ENCODE data around the gene POLG2. TPM values are rescaled to one million over a fixed set of nuclear protein-coding genes. Genes with fewer than 3 reads are reported as not detected.

POLG2 gene
- total RNA-seq, 1 donor from 2014 or later, result 22.9 TPM

DNA sequence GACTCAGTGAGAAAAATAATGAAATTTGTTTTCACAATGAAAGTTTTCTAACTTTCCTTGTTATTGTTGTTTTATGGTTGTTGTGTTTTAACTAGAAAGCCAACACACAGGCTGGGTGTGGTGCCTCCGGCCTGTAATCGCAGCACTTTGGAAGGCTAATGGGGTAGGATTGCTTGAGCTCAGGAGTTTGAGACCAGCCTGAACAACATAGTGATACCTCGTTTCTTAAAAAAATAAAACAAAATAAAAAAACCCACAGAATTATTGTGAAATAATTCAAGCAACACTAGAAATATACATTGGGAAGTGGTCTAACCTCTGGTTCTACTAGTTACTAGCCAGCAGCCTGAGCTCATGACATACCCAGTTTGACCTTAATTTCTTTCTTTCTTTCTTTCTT, 47.3 kb downstream of the POLG2 start:
- Mint-ChIP-seq H3K27me3 (no peaks in the 10 kb centered on the region), H3K4me3 (no peak overlapping the region), H3K36me3 (no peaks in the 10 kb centered on the region), H3K9me3 (no peaks in the 10 kb centered on the region), H3K27ac (no peak overlapping the region), H3K4me1 (ENCODE audit: unreplicated experiment) (no peaks in the 10 kb centered on the region)
- DNase-seq (ENCODE audit: extremely low spot score, unreplicated experiment), result no peak
- TF ChIP-seq, protein P1, sequence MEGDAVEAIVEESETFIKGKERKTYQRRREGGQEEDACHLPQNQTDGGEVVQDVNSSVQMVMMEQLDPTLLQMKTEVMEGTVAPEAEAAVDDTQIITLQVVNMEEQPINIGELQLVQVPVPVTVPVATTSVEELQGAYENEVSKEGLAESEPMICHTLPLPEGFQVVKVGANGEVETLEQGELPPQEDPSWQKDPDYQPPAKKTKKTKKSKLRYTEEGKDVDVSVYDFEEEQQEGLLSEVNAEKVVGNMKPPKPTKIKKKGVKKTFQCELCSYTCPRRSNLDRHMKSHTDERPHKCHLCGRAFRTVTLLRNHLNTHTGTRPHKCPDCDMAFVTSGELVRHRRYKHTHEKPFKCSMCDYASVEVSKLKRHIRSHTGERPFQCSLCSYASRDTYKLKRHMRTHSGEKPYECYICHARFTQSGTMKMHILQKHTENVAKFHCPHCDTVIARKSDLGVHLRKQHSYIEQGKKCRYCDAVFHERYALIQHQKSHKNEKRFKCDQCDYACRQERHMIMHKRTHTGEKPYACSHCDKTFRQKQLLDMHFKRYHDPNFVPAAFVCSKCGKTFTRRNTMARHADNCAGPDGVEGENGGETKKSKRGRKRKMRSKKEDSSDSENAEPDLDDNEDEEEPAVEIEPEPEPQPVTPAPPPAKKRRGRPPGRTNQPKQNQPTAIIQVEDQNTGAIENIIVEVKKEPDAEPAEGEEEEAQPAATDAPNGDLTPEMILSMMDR (conservative IDR thresholded peaks at IDR 0.05), result no peak

DNA sequence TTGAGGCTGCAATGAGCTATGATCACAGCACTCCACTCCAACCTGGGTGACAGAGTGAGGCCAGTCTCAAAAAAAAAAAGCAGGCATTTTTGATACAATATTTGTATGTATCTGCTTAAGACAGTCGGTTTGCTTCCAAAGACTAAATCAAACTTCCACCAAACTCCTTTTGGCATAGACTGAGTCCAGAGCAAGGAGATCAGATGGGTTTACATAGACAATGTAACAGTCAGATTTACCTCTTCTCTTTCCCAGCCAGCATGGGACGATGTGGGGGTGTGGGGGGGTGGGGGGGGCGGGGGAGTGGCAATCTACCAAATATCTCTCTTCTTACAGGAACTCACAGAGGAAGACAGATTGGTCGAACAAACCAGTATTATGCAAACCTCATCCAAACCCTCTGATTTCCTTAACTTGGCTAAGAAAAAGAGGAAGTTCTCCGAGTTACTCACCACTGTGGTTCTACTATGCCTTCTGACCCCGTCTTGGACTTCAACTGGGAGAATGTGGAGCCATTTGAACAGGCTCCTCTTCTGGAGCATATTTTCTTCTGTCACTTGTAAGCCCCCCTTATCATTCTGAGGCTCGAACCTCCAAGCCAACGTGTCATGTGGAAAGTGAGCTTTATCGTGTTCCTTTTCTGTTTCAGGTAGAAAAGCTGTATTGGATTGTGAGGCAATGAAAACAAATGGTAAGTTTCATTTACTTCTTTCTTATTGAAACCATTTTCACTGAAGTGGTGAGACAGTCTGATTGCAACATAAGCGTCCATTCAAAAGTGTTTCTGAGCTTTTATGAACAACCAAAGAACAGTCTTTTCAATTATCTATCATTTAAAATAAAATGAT, 48.0 kb downstream of the POLG2 start, which contains the start of gene MILR1:
TSS of gene MILR1 (plus strand) at position 451 of the 848 bp plus-strand sequence. CDS start at position 505, 54 bp downstream.
- no peaks in the 10 kb centered on the region for H3K27me3 Mint-ChIP-seq
- H3K4me3 Mint-ChIP-seq, result no peak within 1 kb of the TSS
- H3K4me1 Mint-ChIP-seq (ENCODE audit: unreplicated experiment), result no peaks in the 10 kb centered on the region
- H3K27ac Mint-ChIP-seq, result no peak within 1 kb of the TSS
- H3K9me3 Mint-ChIP-seq, result no peaks in the 10 kb centered on the region
- no peak for DNase-seq (ENCODE audit: extremely low spot score, unreplicated experiment)
- TF ChIP-seq, protein P1 (conservative IDR thresholded peaks at IDR 0.05), result no peak
- no peaks in the 10 kb centered on the region for H3K36me3 Mint-ChIP-seq

DNA sequence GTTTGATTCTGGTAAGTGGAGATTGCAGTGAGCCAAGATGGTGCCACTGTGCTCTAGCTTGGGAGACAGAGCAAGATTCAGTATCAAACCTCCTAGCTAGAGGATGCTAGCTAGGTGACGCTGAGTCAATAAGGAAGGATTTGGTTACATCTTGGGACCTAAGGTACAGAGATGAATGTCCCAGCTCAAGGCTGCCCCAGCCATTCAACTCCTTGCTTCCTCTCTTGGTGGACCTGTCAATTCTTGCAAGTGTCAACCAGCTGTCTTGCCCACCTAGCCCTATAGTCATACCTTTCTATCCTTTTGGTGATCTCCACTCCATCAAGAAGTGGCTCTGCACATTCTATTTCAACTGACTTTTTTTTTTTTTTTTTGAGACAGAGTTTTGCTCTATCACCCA, 49.3 kb downstream of the POLG2 start:
- Mint-ChIP-seq H3K27me3 (no peaks in the 10 kb centered on the region), H3K4me3 (no peak overlapping the region), H3K9me3 (no peaks in the 10 kb centered on the region), H3K27ac (no peak overlapping the region), H3K36me3 (no peaks in the 10 kb centered on the region), H3K4me1 (ENCODE audit: unreplicated experiment) (no peaks in the 10 kb centered on the region)
- DNase-seq (ENCODE audit: extremely low spot score, unreplicated experiment), result no peak
- TF ChIP-seq, protein P1 (conservative IDR thresholded peaks at IDR 0.05), result no peak

DNA sequence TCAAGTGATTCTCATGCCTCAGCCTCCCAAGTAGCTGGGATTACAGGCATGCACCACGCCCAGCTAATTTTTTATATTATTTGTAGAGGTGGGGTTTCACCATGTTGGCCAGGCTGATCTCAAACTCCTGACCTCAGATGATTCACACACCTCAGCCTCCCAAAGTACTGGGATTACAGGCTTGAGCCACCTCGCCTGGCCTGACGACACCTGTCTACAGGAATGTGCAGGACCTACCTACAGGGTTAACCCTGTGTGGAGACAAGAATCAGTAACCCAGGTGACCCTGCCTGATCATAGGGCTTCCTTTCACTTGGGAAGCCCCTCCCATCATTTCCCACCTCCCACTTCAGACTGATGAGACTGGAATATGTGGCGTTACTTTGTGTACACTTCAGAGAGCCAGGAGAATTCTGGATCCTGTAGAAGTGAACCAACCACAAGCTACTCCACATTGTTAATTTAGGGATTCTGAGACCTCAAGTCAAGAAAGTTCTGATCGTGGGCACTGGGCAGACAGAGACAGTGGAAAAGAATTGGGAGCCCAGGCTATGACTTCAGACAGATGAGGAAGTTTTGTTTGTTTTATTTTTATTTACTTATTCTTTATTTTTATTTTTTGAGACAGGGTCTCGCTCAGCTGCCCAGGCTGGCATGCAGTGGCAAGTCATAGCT, 53.6 kb downstream of the POLG2 start:
- H3K27me3 Mint-ChIP-seq, result no peaks in the 10 kb centered on the region
- TF ChIP-seq, protein P1 (conservative IDR thresholded peaks at IDR 0.05), result no peak
- no peak overlapping the region for H3K27ac Mint-ChIP-seq
- no peak for DNase-seq (ENCODE audit: extremely low spot score, unreplicated experiment)
- no peaks in the 10 kb centered on the region for H3K36me3 Mint-ChIP-seq
- H3K9me3 Mint-ChIP-seq, result peaks cover 8% of the 10 kb centered on the region
- H3K4me3 Mint-ChIP-seq, result no peak overlapping the region
- peaks cover 5% of the 10 kb centered on the region for H3K4me1 Mint-ChIP-seq (ENCODE audit: unreplicated experiment)

DNA sequence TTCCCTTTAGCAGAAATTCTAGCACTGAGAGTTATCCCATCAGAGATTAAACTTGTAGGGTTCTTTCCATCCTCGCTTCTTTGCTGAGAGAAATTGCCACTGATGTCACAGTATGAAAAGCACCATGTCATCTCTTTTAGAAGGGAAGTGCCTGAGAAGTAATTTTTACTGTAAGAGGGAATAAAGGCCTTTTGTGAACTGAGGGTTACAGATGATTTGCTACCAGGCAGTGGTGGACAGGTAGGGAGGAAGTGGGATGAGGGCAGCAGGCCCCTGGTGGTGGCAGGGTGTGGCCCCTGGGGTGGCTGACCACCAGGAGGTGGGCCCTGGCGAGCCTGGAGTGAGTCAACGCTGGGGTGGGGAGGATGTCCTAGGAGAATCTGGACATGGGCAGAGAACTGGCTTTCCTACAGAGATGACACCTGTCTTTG, 54.3 kb downstream of the POLG2 start:
- no peak for DNase-seq (ENCODE audit: extremely low spot score, unreplicated experiment)
- Mint-ChIP-seq H3K4me3 (no peak overlapping the region), H3K4me1 (ENCODE audit: unreplicated experiment) (peaks cover 5% of the 10 kb centered on the region), H3K36me3 (no peaks in the 10 kb centered on the region), H3K27me3 (no peaks in the 10 kb centered on the region), H3K9me3 (peaks cover 8% of the 10 kb centered on the region), H3K27ac (no peak overlapping the region)
- TF ChIP-seq, protein P1 (conservative IDR thresholded peaks at IDR 0.05), result no peak
